ENCODE measurements around the gene SART3. TPM values are rescaled to one million over a fixed set of nuclear protein-coding genes. Genes with fewer than 3 reads are reported as not detected.

The SART3 gene
- total RNA-seq, 3 donors from 2014 or later: 49.8 to 62.9 (median 60.2) TPM

GRCh38 chr12:108604208-108604941 lies 43.4 kb upstream of the SART3 start:
- Histone ChIP-seq H3K27me3 (no peaks in the 10 kb centered on the region), H3K36me3 (no peaks in the 10 kb centered on the region), H3K27ac (no peak overlapping the region), H3K9me3 (no peaks in the 10 kb centered on the region), H3K4me1 (no peaks in the 10 kb centered on the region), H3K4me3 (no peak overlapping the region)
- TF ChIP-seq POLR2AphosphoS5 (IDR thresholded peaks at IDR 0.05): no peak
- intact Hi-C loops (cut with DNase I; ENCODE audit: low total_unique reads): no loop called here
- no peak for DNase-seq (ENCODE audit: low spot score in 2 of 2)

GRCh38 chr12:108603743-108604142 lies 42.8 kb upstream of the SART3 start:
- intact Hi-C loops (cut with DNase I; ENCODE audit: low total_unique reads): no loop called here
- TF ChIP-seq POLR2A (IDR thresholded peaks at IDR 0.05): no peak
- TF ChIP-seq CTCF (IDR thresholded peaks at IDR 0.05): no peak
- TF ChIP-seq POLR2AphosphoS5 (IDR thresholded peaks at IDR 0.05): no peak
- Histone ChIP-seq H3K4me1 (no peaks in the 10 kb centered on the region), H3K4me3 (no peak overlapping the region), H3K36me3 (no peaks in the 10 kb centered on the region), H3K27ac (no peak overlapping the region), H3K9me3 (no peaks in the 10 kb centered on the region), H3K27me3 (no peaks in the 10 kb centered on the region)
- DNase-seq (ENCODE audit: low spot score in 2 of 2): no peak

- intact Hi-C loops (cut with DNase I; ENCODE audit: low total_unique reads): no loop called here
- Histone ChIP-seq H3K4me1 (no peaks in the 10 kb centered on the region), H3K4me3 (no peak overlapping the region), H3K9me3 (no peaks in the 10 kb centered on the region), H3K27ac (no peak overlapping the region), H3K36me3 (no peaks in the 10 kb centered on the region), H3K27me3 (no peaks in the 10 kb centered on the region)
- TF ChIP-seq POLR2A (IDR thresholded peaks at IDR 0.05) (no peak), POLR2AphosphoS5 (IDR thresholded peaks at IDR 0.05) (no peak), CTCF (IDR thresholded peaks at IDR 0.05) (no peak)
- no peak for DNase-seq (ENCODE audit: low spot score in 2 of 2)
Observed at GRCh38 chr12:108602976-108603704, 42.2 kb upstream of the SART3 start.

- Histone ChIP-seq H3K27me3 (no peaks in the 10 kb centered on the region), H3K27ac (no peak overlapping the region), H3K36me3 (no peaks in the 10 kb centered on the region), H3K9me3 (no peaks in the 10 kb centered on the region), H3K4me1 (no peaks in the 10 kb centered on the region), H3K4me3 (no peak overlapping the region)
- TF ChIP-seq CTCF (IDR thresholded peaks at IDR 0.05): no peak
- no peak for TF ChIP-seq POLR2AphosphoS5 (IDR thresholded peaks at IDR 0.05)
- no peak for TF ChIP-seq POLR2A (IDR thresholded peaks at IDR 0.05)
- intact Hi-C loops (cut with DNase I; ENCODE audit: low total_unique reads): no loop called here
- DNase-seq (ENCODE audit: low spot score in 2 of 2): no peak
Observed at GRCh38 chr12:108602209-108602705, 41.3 kb upstream of the SART3 start.

GRCh38 chr12:108600702-108601007 lies 39.7 kb upstream of the SART3 start:
- intact Hi-C loops (cut with DNase I; ENCODE audit: low total_unique reads): no loop called here
- DNase-seq (ENCODE audit: low spot score in 2 of 2): no peak
- TF ChIP-seq CTCF (IDR thresholded peaks at IDR 0.05): no peak
- TF ChIP-seq POLR2AphosphoS5 (IDR thresholded peaks at IDR 0.05): no peak
- no peak for TF ChIP-seq POLR2A (IDR thresholded peaks at IDR 0.05)

More at GRCh38 chr12:108600702-108601007, 39.7 kb upstream of the SART3 start:
- H3K4me1 ChIP-seq: no peaks in the 10 kb centered on the region
- H3K36me3 ChIP-seq: no peaks in the 10 kb centered on the region
- H3K27me3 ChIP-seq: no peaks in the 10 kb centered on the region
- H3K4me3 ChIP-seq: no peak overlapping the region
- H3K9me3 ChIP-seq: no peaks in the 10 kb centered on the region
- no peak overlapping the region for H3K27ac ChIP-seq
